K562 (cell line): ENCODE results near the gene ATP5F1A. TPM values are rescaled to one million over a fixed set of nuclear protein-coding genes. Genes with fewer than 3 reads are reported as not detected.

ENCODE experiments used
- ADNP ChIP-seq: fragments of 200-800 bp; sonication (Bioruptor generic); IDR thresholded peaks from 2 replicates; pipeline ENCODE4 v1.6.1; 2016; ENCODE audit warnings: missing genetic modification characterization, missing compliant biosample characterization
- ARNT ChIP-seq, 2 experiments: fragments of 450-650 bp; IDR thresholded peaks; 2 replicates each; pipeline ENCODE4 v1.6.1; 2016; ENCODE audit warnings: mild to moderate bottlenecking in 1 of 2
- CBFA2T3 ChIP-seq: fragments of 450-650 bp; IDR thresholded peaks from 2 replicates; pipeline ENCODE4 v1.6.1; 2017
- CEBPG ChIP-seq, 3 experiments: fragments of 200-800 bp in 1 of 3; sonication (Bioruptor generic) in 1 of 3; sonication (generic) in 1 of 3; formaldehyde crosslinking in 1 of 3; IDR thresholded peaks in 2 of 3; conservative IDR thresholded peaks in 1 of 3; 2 replicates each; pipeline versions ENCODE4 v1.6.1 to v1.8.0; 2016 to 2022; ENCODE audit warnings: missing compliant biosample characterization in 2 of 3, missing genetic modification characterization in 2 of 3, mild to moderate bottlenecking in 1 of 3, missing genetic modification reagents in 1 of 3
- DPF2 ChIP-seq: fragments of 450-650 bp; IDR thresholded peaks from 2 replicates; pipeline ENCODE4 v1.6.1; 2016
- ERF ChIP-seq: fragments of 450-650 bp; formaldehyde crosslinking; IDR thresholded peaks from 2 replicates; pipeline ENCODE4 v1.4.0; 2020; ENCODE audit warnings: mild to moderate bottlenecking, mixed read lengths
- HDAC8 ChIP-seq: fragments of 450-650 bp; IDR thresholded peaks from 2 replicates; pipeline ENCODE4 v1.6.1; 2016; ENCODE audit warnings: mild to moderate bottlenecking, missing genetic modification characterization, moderate library complexity, missing compliant biosample characterization
- HIVEP1 ChIP-seq: fragments of 250-450 bp; sonication (Bioruptor Pico); IDR thresholded peaks from 2 replicates; pipeline ENCODE4 v1.4.0; 2020; ENCODE audit warnings: mild to moderate bottlenecking
- MAFK ChIP-seq: IDR thresholded peaks from 2 replicates; pipeline ENCODE4 v1.6.1; 2011; ENCODE audit warnings: low read length, improper control_type of control experiment
- NKRF ChIP-seq: fragments of 450-650 bp; IDR thresholded peaks from 2 replicates; pipeline ENCODE4 v1.6.1; 2016; ENCODE audit warnings: borderline replicate concordance
- RFX7 ChIP-seq: fragments of 250-450 bp; sonication (Bioruptor Pico); IDR thresholded peaks from 2 replicates; pipeline ENCODE4 v1.5.1; 2021; ENCODE audit warnings: mild to moderate bottlenecking
- TBL1XR1 ChIP-seq, 2 experiments: IDR thresholded peaks; 2 replicates each; pipeline ENCODE4 v1.6.1; 2012; ENCODE audit warnings: improper control_type of control experiment in 2 of 2, low read length in 2 of 2, mild to moderate bottlenecking in 1 of 2
- THRAP3 ChIP-seq: fragments of 450-650 bp; IDR thresholded peaks from 2 replicates; pipeline ENCODE4 v1.6.1; 2016; ENCODE audit warnings: mild to moderate bottlenecking, inconsistent platforms, borderline replicate concordance
- XRCC3 ChIP-seq: fragments of 450-650 bp; IDR thresholded peaks from 2 replicates; pipeline ENCODE4 v1.6.1; 2017; ENCODE audit warnings: mild to moderate bottlenecking, moderate library complexity
- ZKSCAN1 ChIP-seq: fragments of 150-350 bp; IDR thresholded peaks from 2 replicates; pipeline ENCODE4 v1.6.1; 2016; ENCODE audit warnings: low read depth, low read length
- ZNF124 ChIP-seq: sonication (generic); formaldehyde crosslinking; IDR thresholded peaks from 2 replicates; pipeline ENCODE4 v1.8.1; 2022; ENCODE audit warnings: missing genetic modification reagents
- ZNF197 ChIP-seq: fragments of 200-800 bp; sonication (Bioruptor generic); IDR thresholded peaks from 2 replicates; pipeline ENCODE4 v1.6.1; 2016; ENCODE audit warnings: low read depth, missing genetic modification characterization, missing compliant biosample characterization
- ZNF592 ChIP-seq: fragments of 450-650 bp; IDR thresholded peaks from 2 replicates; pipeline ENCODE4 v1.6.1; 2017; ENCODE audit warnings: antibody characterized with exemption, mild to moderate bottlenecking
- ZNF778 ChIP-seq: fragments of 450-650 bp; formaldehyde crosslinking; IDR thresholded peaks from 2 replicates; pipeline ENCODE4 v1.4.0; 2020; ENCODE audit warnings: mild to moderate bottlenecking, moderate library complexity
- ZNF79 ChIP-seq: fragments of 250-450 bp; sonication (Bioruptor Pico); IDR thresholded peaks from 2 replicates; pipeline ENCODE4 v1.4.0; 2020; ENCODE audit warnings: low read depth, mild to moderate bottlenecking, moderate library complexity
- polyA plus RNA-seq, 8 experiments: library from polyadenylated mRNA; depleted of rRNA in 4 of 8; stranded (reverse) in 5 of 8; unstranded in 3 of 8; fragments of >200 nt; fragmentation: Nextera tagmentation in 2 of 8; fragmentation: Illumina TruSeq in 1 of 8; extraction: Ambion mirVana in 2 of 8; extraction: Trizol in 1 of 8; gene quantifications; 2 replicates each; pipeline versions ENCODE4 v1.2.1 to v1.2.3, GENCODE V29; 2011 to 2014; ENCODE audit warnings: inconsistent platforms in 1 of 8, missing spikeins in 1 of 8
- total RNA-seq, 7 experiments: library from RNA; depleted of rRNA in 6 of 7; stranded (reverse); fragments of >200 nt in 6 of 7; fragmentation: Illumina TruSeq in 2 of 7; extraction: Trizol in 2 of 7; gene quantifications; 2 replicates each; pipeline versions ENCODE4 v1.2.1 to v1.2.3, GENCODE V29; 2011 to 2021; ENCODE audit warnings: low replicate concordance in 1 of 7
- TF ChIP-seq, protein P1 (sequence below): fragments of 250-450 bp; sonication (Bioruptor Pico); IDR thresholded peaks from 2 replicates; pipeline ENCODE4 v1.4.0; 2020
- TF ChIP-seq, protein P2 (sequence below): sonication (generic); formaldehyde crosslinking; IDR thresholded peaks from 2 replicates; pipeline ENCODE4 v1.8.0; 2022; ENCODE audit warnings: missing genetic modification reagents, mild to moderate bottlenecking, borderline replicate concordance

The ATP5F1A gene
- total and polyA plus RNA-seq, 9 of the 15 experiments (the other 6 are each of a cell fraction or from before 2014, with no cell fraction given): 377 to 762 (median 490) TPM

GRCh38 chr18:46062781-46063180 is 35.3 kb downstream of the ATP5F1A start (continued):
- TF ChIP-seq NKRF (no peak), ARNT (IDR thresholded peaks at IDR 0.05) (no peak), HIVEP1 (CRISPR knock-in tag) (no peak), ZKSCAN1 (no peak), ADNP (tag) (no peak), ZNF778 (CRISPR knock-in tag) (no peak), THRAP3 (no peak), CEBPG (CRISPR knock-in tag; IDR thresholded peaks at IDR 0.05) (peak; percentile 20; the same call in 1 of the 2 replicates), CEBPG (tag; conservative IDR thresholded peaks at IDR 0.05 in 1 of 2, IDR thresholded peaks at IDR 0.05 in 1 of 2) (no peak), ERF (CRISPR knock-in tag) (no peak), CBFA2T3 (peak; percentile 25), DPF2 (0 out of 2 replicates have a peak, but pooled peaks have one; percentile 16), ZNF592 (0 out of 2 replicates have a peak, but pooled peaks have one; percentile 50), MAFK (no peak), ZNF79 (no peak), ZNF197 (no peak), RFX7 (no peak), XRCC3 (no peak), HDAC8 (tag) (no peak), ZNF124 (CRISPR knock-in tag) (no peak), TBL1XR1 (IDR thresholded peaks at IDR 0.05; ENCODE audit: low read length in 2 of 2) (no peak)
- TF ChIP-seq, protein P1, sequence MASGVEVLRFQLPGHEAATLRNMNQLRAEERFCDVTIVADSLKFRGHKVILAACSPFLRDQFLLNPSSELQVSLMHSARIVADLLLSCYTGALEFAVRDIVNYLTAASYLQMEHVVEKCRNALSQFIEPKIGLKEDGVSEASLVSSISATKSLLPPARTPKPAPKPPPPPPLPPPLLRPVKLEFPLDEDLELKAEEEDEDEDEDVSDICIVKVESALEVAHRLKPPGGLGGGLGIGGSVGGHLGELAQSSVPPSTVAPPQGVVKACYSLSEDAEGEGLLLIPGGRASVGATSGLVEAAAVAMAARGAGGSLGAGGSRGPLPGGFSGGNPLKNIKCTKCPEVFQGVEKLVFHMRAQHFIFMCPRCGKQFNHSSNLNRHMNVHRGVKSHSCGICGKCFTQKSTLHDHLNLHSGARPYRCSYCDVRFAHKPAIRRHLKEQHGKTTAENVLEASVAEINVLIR (CRISPR knock-in tag): no peak
- TF ChIP-seq, protein P2, sequence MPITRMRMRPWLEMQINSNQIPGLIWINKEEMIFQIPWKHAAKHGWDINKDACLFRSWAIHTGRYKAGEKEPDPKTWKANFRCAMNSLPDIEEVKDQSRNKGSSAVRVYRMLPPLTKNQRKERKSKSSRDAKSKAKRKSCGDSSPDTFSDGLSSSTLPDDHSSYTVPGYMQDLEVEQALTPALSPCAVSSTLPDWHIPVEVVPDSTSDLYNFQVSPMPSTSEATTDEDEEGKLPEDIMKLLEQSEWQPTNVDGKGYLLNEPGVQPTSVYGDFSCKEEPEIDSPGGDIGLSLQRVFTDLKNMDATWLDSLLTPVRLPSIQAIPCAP: no peak
